LoVo (cell line): Measurements from ENCODE around the gene FAAH2.
"Not testable (repeated sequence)": the region's sequence is repeated elsewhere in the genome, so short reads cannot be mapped to it uniquely, and the experiment has no call there.

ENCODE experiments used
- DNase-seq: peaks from one replicate; pipeline ENCODE4 v3.0.0-alpha.2; 2016; ENCODE audit warnings: low spot score

Gene FAAH2

GRCh38 chrX:57380026-57380796, 93.7 kb downstream of the FAAH2 start:
- no peak for DNase-seq

- DNase-seq = not testable (repeated sequence)
These were observed 107.7 kb downstream of the FAAH2 start for GRCh38 chrX:57394162-57394561.

GRCh38 chrX:57403191-57403590, 116.7 kb downstream of the FAAH2 start:
- DNase-seq = not testable (repeated sequence)

- DNase-seq = no peak
These were observed 119.6 kb downstream of the FAAH2 start for GRCh38 chrX:57406149-57406548.

GRCh38 chrX:57417827-57418226, 131.3 kb downstream of the FAAH2 start:
- DNase-seq = no peak

- DNase-seq = no peak
These were observed 135.8 kb downstream of the FAAH2 start for GRCh38 chrX:57422289-57422688.

GRCh38 chrX:57422790-57423189, 136.3 kb downstream of the FAAH2 start:
- DNase-seq = no peak

- DNase-seq = no peak
These were observed 158.6 kb downstream of the FAAH2 start for GRCh38 chrX:57445076-57445475.

- DNase-seq = no peak
These were observed 159.3 kb downstream of the FAAH2 start for GRCh38 chrX:57445832-57446231.

- DNase-seq = no peak
These were observed 161.3 kb downstream of the FAAH2 start for GRCh38 chrX:57447856-57448255.

- no peak for DNase-seq
These were observed 165.0 kb downstream of the FAAH2 start for GRCh38 chrX:57451426-57452020.

GRCh38 chrX:57453901-57454300, 167.4 kb downstream of the FAAH2 start:
- peak; percentile 24 for DNase-seq

GRCh38 chrX:57481514-57481913, 195.0 kb downstream of the FAAH2 start:
- no peak for DNase-seq

- DNase-seq = no peak
These were observed 230.0 kb downstream of the FAAH2 start for GRCh38 chrX:57516491-57516890.

- DNase-seq = no peak
These were observed 233.1 kb downstream of the FAAH2 start for GRCh38 chrX:57519578-57520118.

- DNase-seq = no peak
These were observed 242.3 kb downstream of the FAAH2 start for GRCh38 chrX:57528670-57529255.
